Measurements from ENCODE around the gene EOMES. TPM values are rescaled to one million over a fixed set of nuclear protein-coding genes. Genes with fewer than 3 reads are reported as not detected.

The EOMES gene
- total RNA-seq, 1 donor from 2014 or later: 1.9 TPM

DNA sequence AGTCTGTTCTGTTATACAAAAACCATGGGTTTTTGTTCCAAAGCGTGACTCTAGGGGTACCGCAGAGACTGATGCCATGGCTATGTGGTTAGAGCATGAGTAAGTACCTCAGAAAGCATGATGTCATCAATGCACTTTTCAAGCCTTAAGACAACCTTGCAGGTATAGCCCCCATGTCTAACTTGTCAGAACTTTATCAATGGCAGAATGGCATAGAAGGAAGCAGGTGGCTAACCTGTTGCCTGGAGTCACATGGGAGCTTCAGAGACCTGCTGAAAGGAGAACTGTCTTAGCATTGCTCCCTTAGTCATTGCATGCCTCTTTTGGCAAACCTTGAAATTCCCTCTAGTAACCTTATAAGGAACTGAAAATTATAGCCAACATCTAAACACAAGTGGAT lies 52.5 kb downstream of the EOMES start:
- Histone ChIP-seq H3K27me3 (ENCODE audit: low read depth) (no peaks in the 10 kb centered on the region), H3K4me3 (no peak overlapping the region), H3K9me3 (no peaks in the 10 kb centered on the region), H3K36me3 (no peaks in the 10 kb centered on the region), H3K4me1 (peaks cover 9% of the 10 kb centered on the region), H3K27ac (no peak overlapping the region)
- intact Hi-C loops (cut with DNase I): no loop called here
- TF ChIP-seq CTCF (IDR thresholded peaks at IDR 0.05): no peak
- ATAC-seq: no peak
- no peak for DNase-seq

- ATAC-seq (no peak), DNase-seq (no peak)
- Histone ChIP-seq H3K4me3 (no peak overlapping the region), H3K9me3 (no peaks in the 10 kb centered on the region), H3K27me3 (ENCODE audit: low read depth) (no peaks in the 10 kb centered on the region), H3K27ac (no peak overlapping the region), H3K4me1 (peaks cover 9% of the 10 kb centered on the region), H3K36me3 (no peaks in the 10 kb centered on the region)
- TF ChIP-seq CTCF (IDR thresholded peaks at IDR 0.05): no peak
- intact Hi-C loops (cut with DNase I): no loop called here
Measured at GRCh38 chr3:27667751-27668150, 54.4 kb downstream of the EOMES start.

DNA sequence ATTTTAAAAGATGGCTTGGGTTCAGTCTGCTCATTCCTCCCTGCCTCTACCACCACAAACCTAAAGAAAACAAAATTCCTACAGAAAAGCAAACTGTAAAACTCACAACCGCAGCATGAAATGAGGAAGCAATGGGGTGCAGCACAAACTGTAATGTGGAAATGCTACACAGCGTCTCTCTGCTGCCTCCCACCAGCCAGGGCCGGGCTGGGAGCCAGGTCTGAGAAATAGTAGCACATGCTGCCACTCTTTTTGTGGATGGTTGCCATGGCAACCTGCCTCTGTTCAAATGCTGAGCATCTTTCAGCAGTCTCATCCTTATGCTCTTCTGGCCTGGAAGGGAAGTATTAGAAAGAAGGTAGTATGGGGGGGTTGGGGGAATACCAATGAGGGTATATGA lies 55.4 kb downstream of the EOMES start:
- DNase-seq (peak; percentile 87), ATAC-seq (peak; percentile 71 to 86)
- Histone ChIP-seq H3K36me3 (no peaks in the 10 kb centered on the region), H3K27ac (peak overlapping the region; percentile 39), H3K9me3 (no peaks in the 10 kb centered on the region), H3K27me3 (ENCODE audit: low read depth) (no peaks in the 10 kb centered on the region), H3K4me1 (peaks cover 9% of the 10 kb centered on the region), H3K4me3 (no peak overlapping the region)
- no peak for TF ChIP-seq CTCF (IDR thresholded peaks at IDR 0.05)
- intact Hi-C loops (cut with DNase I): no loop called here

GRCh38 chr3:27666272-27666671 lies 55.9 kb downstream of the EOMES start:
- H3K36me3 ChIP-seq: no peaks in the 10 kb centered on the region
- no peaks in the 10 kb centered on the region for H3K27me3 ChIP-seq (ENCODE audit: low read depth)
- H3K27ac ChIP-seq: peak overlapping the region; percentile 39
- TF ChIP-seq CTCF (IDR thresholded peaks at IDR 0.05): no peak
- ATAC-seq (no peak), DNase-seq (no peak)
- no peaks in the 10 kb centered on the region for H3K9me3 ChIP-seq
- intact Hi-C loops (cut with DNase I): no loop called here
- no peak overlapping the region for H3K4me3 ChIP-seq
- peaks cover 9% of the 10 kb centered on the region for H3K4me1 ChIP-seq

Other genes starting within 250 kb of the EOMES start
- gene SLC4A7, start 237.9 kb downstream of the EOMES start, total RNA-seq: 17.2 TPM

Data from lower lobe of right lung (tissue), 2 donors.